Stimulated activated CD8-positive, alpha-beta memory T cell treated with anti-CD3 and anti-CD28 coated beads, Interleukin-4, amount 100 ng/mL, for 48 hours (primary cell): ENCODE data around the gene SLC1A4.

ENCODE experiments used
- DNase-seq: peaks from one replicate; pipeline ENCODE4 v3.0.0-alpha.2; 2020

Gene SLC1A4

GRCh38 chr2:65056215-65057053 lies 67.2 kb downstream of the SLC1A4 start, which contains the start of gene CEP68:
Gene CEP68 (plus strand): TSS chr2:65056416. CDS start chr2:65069445, 13,029 bp downstream.
- peak; percentile 97 for DNase-seq

DNA sequence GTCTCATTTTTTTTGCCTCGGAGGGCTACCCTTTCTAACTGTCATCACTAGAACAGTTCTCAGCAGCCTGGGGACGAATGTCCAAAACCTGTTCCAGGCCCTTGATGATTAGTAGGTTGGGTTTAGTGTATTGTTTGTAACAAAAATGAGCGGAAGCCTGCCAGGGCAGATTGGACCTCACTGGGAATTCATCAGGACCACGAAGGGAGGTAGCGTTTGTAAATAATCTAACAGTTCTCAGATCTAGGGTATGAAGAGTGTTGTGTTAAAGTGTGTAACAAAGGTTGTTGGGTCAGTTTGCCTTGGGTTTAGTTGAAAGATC lies 67.8 kb downstream of the SLC1A4 start:
- no peak for DNase-seq

DNA sequence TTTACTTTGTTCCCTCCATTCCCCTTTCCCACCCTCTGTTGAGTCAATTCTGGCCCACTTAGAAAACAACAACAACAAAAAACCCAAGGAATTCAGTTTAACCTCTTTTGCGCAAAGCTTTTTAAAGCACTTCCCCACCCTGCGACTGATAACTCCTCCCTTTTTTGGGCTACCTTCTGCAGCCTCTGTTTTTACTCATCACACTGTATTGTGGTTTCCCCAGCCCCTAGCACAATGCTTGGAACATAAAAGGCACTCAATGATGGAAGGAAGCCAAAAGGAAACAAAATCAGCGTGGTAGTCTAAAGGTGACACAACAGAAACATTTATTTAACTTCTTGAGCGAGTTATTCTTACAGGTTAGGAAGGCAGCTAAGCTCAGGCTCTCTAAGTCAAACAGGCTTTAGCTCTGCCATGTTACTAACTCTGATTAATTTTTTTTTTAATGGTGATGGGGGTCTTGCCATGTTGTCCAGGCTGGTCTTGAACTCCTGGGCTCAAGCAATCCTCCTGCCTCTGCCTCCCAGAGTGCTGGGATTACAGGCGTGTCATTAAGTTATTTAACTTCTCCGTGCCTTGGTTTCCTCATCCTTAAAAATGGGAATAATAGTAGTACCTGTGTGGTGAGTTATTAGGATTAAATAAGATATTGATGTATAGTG lies 68.3 kb downstream of the SLC1A4 start:
- peak; percentile 45 for DNase-seq

DNA sequence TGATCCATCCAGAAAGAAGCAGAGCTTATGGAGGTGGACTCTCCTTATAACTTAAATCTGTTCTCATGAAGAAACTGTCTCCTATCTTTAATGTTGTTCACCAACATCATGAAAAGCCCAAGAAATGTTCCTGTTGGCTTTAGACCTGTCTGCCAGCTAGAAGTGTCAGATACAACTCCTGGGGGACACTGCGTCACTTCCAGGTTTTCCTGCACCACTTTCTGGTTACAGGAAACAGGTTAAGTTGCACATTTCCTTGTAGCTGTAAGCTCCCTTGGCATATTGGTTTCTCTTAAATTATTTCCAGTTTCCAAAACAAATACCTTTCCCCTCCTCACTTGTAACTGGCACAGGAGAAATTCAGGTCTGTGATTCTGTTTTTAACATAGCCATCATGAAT lies 69.9 kb downstream of the SLC1A4 start:
- DNase-seq, result no peak

GRCh38 chr2:65061146-65061909 lies 72.1 kb downstream of the SLC1A4 start:
- DNase-seq, result no peak

DNA sequence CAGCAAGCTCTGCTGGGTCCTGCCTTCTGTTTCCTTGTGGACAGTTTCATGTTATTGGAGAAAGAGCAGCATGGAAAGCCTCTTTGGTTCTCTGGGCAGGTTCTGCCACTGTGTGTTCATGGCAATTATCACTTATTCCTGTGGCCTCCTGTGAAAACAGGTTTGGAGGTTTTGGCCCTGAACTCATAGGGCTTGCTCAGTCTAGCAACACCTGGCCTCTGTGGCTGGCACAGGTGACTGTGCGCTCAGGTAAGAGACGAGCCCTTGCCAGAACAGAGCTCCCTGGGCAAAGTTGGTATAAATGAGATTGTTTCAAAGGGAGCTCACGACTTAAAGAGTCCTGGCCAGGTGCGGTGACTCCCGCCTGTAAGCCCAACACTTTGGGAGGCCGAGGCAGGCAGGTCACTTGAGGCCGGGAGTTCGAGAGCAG lies 72.7 kb downstream of the SLC1A4 start:
- DNase-seq, result no peak

- no peak for DNase-seq
These were observed 73.9 kb downstream of the SLC1A4 start for GRCh38 chr2:65062843-65063825.

DNA sequence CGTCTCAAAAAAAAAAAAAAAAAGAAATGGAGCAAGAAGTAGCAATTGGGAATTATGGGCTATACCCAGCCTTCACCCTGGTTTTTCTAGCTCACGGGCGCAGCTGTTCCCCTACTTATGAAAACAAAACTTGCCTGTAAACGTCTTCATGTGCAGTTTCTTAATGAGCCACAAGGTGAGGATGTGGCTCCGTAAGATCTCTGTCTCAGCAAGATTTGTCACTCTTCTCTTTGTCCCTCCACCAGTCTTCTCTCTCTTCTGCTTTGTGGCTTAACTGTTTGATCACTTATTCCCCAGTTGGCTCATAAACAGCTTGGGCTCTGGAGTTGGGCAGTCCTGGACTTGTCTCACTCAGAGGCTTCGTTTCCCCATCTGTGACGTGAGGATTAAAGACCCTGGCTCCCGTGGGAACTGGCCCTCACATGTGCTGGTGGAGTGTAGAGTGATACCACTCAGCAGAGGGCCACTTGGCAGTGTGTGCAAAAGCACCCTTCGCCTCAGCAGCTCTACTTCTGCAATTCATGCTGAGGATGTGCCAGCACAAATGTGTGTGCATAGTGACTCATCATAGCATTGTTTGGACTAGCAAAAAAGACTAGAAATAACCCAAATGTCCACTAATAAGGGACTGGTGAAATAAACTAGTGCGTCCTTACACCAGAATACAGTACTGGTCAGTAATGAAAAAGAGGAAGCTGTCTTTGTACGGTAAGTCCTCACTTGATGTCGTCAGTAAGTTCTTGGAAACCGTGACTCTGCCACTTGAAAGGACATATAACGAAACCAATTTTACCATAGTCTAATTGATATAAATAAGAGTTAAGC lies 75.7 kb downstream of the SLC1A4 start:
- peak; percentile 40 for DNase-seq

DNA sequence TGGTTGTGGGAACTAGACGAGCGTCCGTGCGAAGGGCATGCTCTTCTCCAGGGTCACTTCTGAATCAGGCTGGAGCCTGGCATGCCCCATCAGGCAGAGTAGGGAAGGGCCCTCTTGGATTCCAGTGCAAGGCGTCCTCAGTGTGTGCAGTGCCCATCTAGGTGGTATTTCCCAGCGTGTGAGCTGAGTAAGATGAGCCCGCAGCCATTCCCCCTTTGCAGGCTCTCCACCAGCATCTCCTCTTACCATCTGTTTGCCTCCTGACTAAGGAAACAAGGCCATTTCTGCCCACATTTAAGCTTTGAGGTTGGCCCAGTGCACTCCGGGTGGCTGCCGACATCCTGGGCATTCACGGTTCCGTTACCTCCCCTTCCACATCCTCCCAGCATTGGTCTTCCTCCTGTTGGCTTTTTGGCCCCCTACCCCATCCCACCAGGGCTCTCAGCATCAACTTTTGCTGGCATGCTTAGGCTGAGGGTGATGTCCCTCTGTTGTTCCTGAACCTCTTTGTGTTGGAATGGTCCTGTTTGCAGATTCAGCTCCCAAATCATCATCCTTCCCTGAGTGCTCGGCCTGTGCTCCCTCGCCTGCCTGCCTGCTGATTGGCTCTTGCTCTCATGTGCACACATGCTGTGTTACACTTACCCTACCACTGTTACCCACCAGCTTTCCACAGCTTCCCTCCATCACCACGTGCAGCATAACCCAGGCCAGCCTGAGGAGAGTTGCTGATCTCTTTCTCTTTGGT lies 78.8 kb downstream of the SLC1A4 start:
- peak; percentile 20 for DNase-seq

GRCh38 chr2:65069439-65069824 lies 80.2 kb downstream of the SLC1A4 start:
- no peak for DNase-seq

GRCh38 chr2:65070172-65070830 lies 81.1 kb downstream of the SLC1A4 start:
- DNase-seq, result no peak

GRCh38 chr2:65070856-65071255 lies 81.7 kb downstream of the SLC1A4 start:
- no peak for DNase-seq

- no peak for DNase-seq
These were observed 82.4 kb downstream of the SLC1A4 start for GRCh38 chr2:65071499-65072180.

- DNase-seq, result no peak
These were observed 83.2 kb downstream of the SLC1A4 start for GRCh38 chr2:65072181-65072970.
